Spleen (tissue), 11 donors: Measurements from ENCODE around the gene ASAP2. TPM values are rescaled to one million over a fixed set of nuclear protein-coding genes. Genes with fewer than 3 reads are reported as not detected.

Source experiments
- DNase-seq: peaks from one replicate; pipeline ENCODE4 v3.0.0-alpha.2; 2020
- H3K27ac ChIP-seq, 8 donors: fragments of 200-600 bp; sonication (generic) in 7 of 8; 1 replicate in 4 of 8; 2 replicates in 4 of 8; pipeline versions ENCODE4 v1.5.0 to v1.8.0; 2016 to 2021; ENCODE audit warnings: inconsistent platforms in 4 of 8, mild to moderate bottlenecking in 4 of 8, moderate library complexity in 1 of 8
- H3K27me3 ChIP-seq, 7 donors: fragments of 200-600 bp; sonication (generic) in 6 of 7; replicated peaks in 1 of 7; 1 replicate in 4 of 7; 2 replicates in 3 of 7; pipeline versions ENCODE4 v1.5.0 to v1.8.0; 2016 to 2021; ENCODE audit warnings: inconsistent platforms in 3 of 7, mild to moderate bottlenecking in 1 of 7
- H3K36me3 ChIP-seq, 6 donors: fragments of 200-600 bp; sonication (generic) in 5 of 6; 1 replicate in 4 of 6; 2 replicates in 2 of 6; pipeline versions ENCODE4 v1.5.0 to v1.8.0; 2016 to 2021; ENCODE audit warnings: inconsistent platforms in 2 of 6
- H3K4me1 ChIP-seq, 6 donors: fragments of 200-600 bp; sonication (generic) in 5 of 6; 1 replicate in 3 of 6; 2 replicates in 3 of 6; pipeline versions ENCODE4 v1.5.0 to v1.8.0; 2016 to 2021; ENCODE audit warnings: inconsistent platforms in 3 of 6
- H3K4me3 ChIP-seq, 8 donors: fragments of 200-600 bp; sonication (generic) in 7 of 8; 1 replicate in 4 of 8; 2 replicates in 4 of 8; pipeline versions ENCODE4 v1.5.0 to v1.8.0; 2016 to 2021; ENCODE audit warnings: inconsistent platforms in 4 of 8, mild to moderate bottlenecking in 4 of 8, moderate library complexity in 2 of 8
- H3K9me3 ChIP-seq, 8 donors: fragments of 200-600 bp; sonication (generic) in 7 of 8; 1 replicate in 4 of 8; 2 replicates in 4 of 8; pipeline versions ENCODE4 v1.5.0 to v1.8.0; 2016 to 2021; ENCODE audit warnings: inconsistent platforms in 4 of 8
- POLR2A ChIP-seq, 3 donors: fragments of 450-650 bp; IDR thresholded peaks; one replicate each; pipeline ENCODE4 v1.5.1; 2017; ENCODE audit warnings: antibody characterized with exemption in 3 of 3, mild to moderate bottlenecking in 1 of 3
- POLR2AphosphoS5 ChIP-seq, 3 donors: sonication (generic); formaldehyde crosslinking; IDR thresholded peaks; one replicate each; pipeline ENCODE4 v1.5.1; 2017; ENCODE audit warnings: antibody characterized with exemption in 3 of 3
- WGBS, 5 donors: extraction: QIAGEN DNeasy Blood & Tissue Kit in 3 of 5; methylation state at CpG; one replicate each; pipeline versions ENCODE4 v1.1.5 to v1.1.7; 2013 to 2018; 5-methylcytosine and 5-hydroxymethylcytosine counted together
- intact Hi-C: fragments of 100-400 bp; cut with DNase I; formaldehyde crosslinking; loops from one replicate; pipeline ENCODE4 v1.15.0; 2023; ENCODE audit warnings: low total_unique reads
- polyA plus RNA-seq, 3 donors: library from polyadenylated mRNA; stranded (reverse); fragments of 200-250 nt; gene quantifications; one replicate each; pipeline ENCODE4 v1.2.1, GENCODE V29; 2013
- total RNA-seq, 7 donors: library from RNA; depleted of rRNA in 3 of 7; stranded (reverse); fragments of >200 nt in 3 of 7; fragmentation: NEBNext Ultra II Directional in 4 of 7; extraction: Animal tissue kit (Norgen Biotek cat#: 25700) in 4 of 7; gene quantifications; one replicate each; pipeline versions ENCODE4 v1.1.0 to v1.2.1, GENCODE V29; 2016 to 2021
- TF ChIP-seq, protein P1 (sequence below), 11 experiments: fragments of 200-600 bp in 7 of 11; fragments of 450-650 bp in 4 of 11; sonication (generic) in 4 of 11; IDR thresholded peaks in 8 of 11; conservative IDR thresholded peaks in 3 of 11; 1 replicate in 7 of 11; 2 replicates in 4 of 11; pipeline versions ENCODE4 v1.4.0 to v1.8.0; 2016 to 2021; ENCODE audit warnings: antibody characterized with exemption in 11 of 11, inconsistent platforms in 4 of 11, mild to moderate bottlenecking in 1 of 11
- donor health status: healthy with polysubstance abuse.
- donor health status: DM: no; HTN: no; CAD: no; lungs with moderate emphysema.
- donor health status: DM: no; HTN: no; CAD: no.
- donor health status: Bipolar disorder and iron deficiency.
- donor health status: healthy.
- donor health status: DM: no; HTN: no; CAD: no.
- donor health status: DM: yes; HTN: yes; CAD: no.

The ASAP2 gene
- total and polyA plus RNA-seq, 10 donors: 0.93 to 3.0 (median 2.2) TPM

DNA sequence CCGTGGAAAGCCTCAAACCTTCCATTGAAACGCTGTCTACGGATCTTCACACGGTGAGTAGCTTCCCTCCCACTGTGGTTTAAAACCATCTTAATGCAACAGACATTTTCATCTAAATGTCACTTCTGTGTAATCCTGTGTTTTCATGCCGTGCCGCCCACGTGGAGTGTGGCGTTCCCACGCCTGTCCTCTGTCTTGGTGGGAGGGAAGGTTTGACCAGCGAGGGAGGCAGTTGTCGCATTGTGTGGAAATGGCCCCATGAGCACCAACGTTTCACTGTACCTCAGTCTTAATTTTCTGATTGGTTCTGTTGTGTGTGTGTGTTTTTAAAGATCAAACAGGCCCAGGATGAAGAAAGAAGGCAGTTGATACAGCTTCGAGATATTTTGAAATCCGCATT is 128.1 kb downstream of the ASAP2 start:
- peaks cover 0 to 9% (median 0%) of the 10 kb centered on the region in 7 donors for H3K27me3 ChIP-seq
- no peak overlapping the region for H3K4me3 ChIP-seq
- DNase-seq: no peak
- H3K36me3 ChIP-seq: no peaks in the 10 kb centered on the region
- 90 to 94% (median 92%) methylated on average over 14 of the region's 14 CpGs for WGBS, 5 donors
- no peaks in the 10 kb centered on the region for H3K9me3 ChIP-seq
- peaks cover 0 to 16% (median 5%) of the 10 kb centered on the region in 6 donors for H3K4me1 ChIP-seq
- TF ChIP-seq, protein P1, sequence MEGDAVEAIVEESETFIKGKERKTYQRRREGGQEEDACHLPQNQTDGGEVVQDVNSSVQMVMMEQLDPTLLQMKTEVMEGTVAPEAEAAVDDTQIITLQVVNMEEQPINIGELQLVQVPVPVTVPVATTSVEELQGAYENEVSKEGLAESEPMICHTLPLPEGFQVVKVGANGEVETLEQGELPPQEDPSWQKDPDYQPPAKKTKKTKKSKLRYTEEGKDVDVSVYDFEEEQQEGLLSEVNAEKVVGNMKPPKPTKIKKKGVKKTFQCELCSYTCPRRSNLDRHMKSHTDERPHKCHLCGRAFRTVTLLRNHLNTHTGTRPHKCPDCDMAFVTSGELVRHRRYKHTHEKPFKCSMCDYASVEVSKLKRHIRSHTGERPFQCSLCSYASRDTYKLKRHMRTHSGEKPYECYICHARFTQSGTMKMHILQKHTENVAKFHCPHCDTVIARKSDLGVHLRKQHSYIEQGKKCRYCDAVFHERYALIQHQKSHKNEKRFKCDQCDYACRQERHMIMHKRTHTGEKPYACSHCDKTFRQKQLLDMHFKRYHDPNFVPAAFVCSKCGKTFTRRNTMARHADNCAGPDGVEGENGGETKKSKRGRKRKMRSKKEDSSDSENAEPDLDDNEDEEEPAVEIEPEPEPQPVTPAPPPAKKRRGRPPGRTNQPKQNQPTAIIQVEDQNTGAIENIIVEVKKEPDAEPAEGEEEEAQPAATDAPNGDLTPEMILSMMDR (IDR thresholded peaks at IDR 0.05 in 8 of 11, conservative IDR thresholded peaks at IDR 0.05 in 3 of 11): no peak
- TF ChIP-seq POLR2A (IDR thresholded peaks at IDR 0.05) (no peak), POLR2AphosphoS5 (IDR thresholded peaks at IDR 0.05) (no peak)
- no peak overlapping the region for H3K27ac ChIP-seq
- intact Hi-C loops: no loop called here

DNA sequence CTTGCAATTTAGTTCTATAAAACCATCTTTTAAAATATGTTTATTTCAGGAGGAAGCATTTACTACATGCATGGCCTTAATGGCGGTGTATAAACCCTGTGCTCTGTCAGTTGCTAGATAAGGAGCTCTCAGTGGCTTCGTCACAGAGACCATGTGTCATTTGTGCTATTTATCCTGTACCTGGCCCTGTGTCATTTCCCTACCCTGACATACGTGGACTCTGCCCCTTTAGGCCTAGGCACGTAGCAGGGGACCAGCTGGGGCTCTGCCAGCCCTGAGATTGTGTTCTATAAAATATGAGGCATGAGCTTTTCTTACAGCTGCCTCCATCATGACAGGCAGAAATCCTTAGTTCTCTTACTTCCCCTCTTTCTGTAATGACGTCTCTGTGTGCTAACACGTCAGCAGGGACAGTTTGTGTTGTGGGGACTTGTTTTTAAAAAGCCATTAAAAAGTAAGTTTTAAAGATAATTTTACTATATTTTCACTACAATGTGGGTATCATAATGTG is 128.8 kb downstream of the ASAP2 start:
- no peaks in the 10 kb centered on the region for H3K36me3 ChIP-seq
- no peak for TF ChIP-seq POLR2AphosphoS5 (IDR thresholded peaks at IDR 0.05)
- TF ChIP-seq, protein P1 (IDR thresholded peaks at IDR 0.05 in 8 of 11, conservative IDR thresholded peaks at IDR 0.05 in 3 of 11): no peak
- TF ChIP-seq POLR2A (IDR thresholded peaks at IDR 0.05): no peak
- H3K27ac ChIP-seq: no peak overlapping the region
- peaks cover 0 to 10% (median 5%) of the 10 kb centered on the region in 6 donors for H3K4me1 ChIP-seq
- 62 to 85% (median 72%) methylated on average over 6 of the region's 6 CpGs for WGBS, 5 donors
- no peaks in the 10 kb centered on the region for H3K9me3 ChIP-seq
- DNase-seq: no peak
- H3K27me3 ChIP-seq: peaks cover 0 to 9% (median 0%) of the 10 kb centered on the region in 7 donors
- no peak overlapping the region for H3K4me3 ChIP-seq
- intact Hi-C loops: no loop called here

DNA sequence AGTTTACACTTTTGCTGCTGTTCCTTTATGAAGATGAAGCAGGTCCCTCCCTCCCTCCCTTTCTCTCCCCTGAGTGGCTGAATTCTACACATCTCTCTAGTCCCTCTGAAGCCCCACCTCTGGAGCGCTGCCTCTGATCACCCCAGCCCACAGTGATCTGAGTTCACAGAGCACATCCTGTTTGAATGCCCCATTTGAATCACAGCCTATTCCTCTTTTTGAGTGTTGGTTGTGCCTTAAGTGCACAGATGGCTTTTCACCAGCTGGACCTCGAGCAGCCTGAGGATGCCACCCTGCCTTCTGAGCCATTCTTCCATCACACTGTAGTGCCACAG is 129.6 kb downstream of the ASAP2 start:
- Histone ChIP-seq H3K9me3 (no peaks in the 10 kb centered on the region), H3K4me3 (no peak overlapping the region), H3K36me3 (no peaks in the 10 kb centered on the region), H3K4me1 (peaks cover 0 to 2% (median under 1%) of the 10 kb centered on the region in 6 donors), H3K27ac (no peak overlapping the region), H3K27me3 (peaks cover 0 to 9% (median 0%) of the 10 kb centered on the region in 7 donors)
- no peak for DNase-seq
- TF ChIP-seq POLR2AphosphoS5 (IDR thresholded peaks at IDR 0.05) (no peak), POLR2A (IDR thresholded peaks at IDR 0.05) (no peak)
- TF ChIP-seq, protein P1 (IDR thresholded peaks at IDR 0.05 in 8 of 11, conservative IDR thresholded peaks at IDR 0.05 in 3 of 11): no peak
- intact Hi-C loops: no loop called here
- WGBS, 5 donors: 20 to 47% (median 38%) methylated on average over 2 of the region's 2 CpGs

DNA sequence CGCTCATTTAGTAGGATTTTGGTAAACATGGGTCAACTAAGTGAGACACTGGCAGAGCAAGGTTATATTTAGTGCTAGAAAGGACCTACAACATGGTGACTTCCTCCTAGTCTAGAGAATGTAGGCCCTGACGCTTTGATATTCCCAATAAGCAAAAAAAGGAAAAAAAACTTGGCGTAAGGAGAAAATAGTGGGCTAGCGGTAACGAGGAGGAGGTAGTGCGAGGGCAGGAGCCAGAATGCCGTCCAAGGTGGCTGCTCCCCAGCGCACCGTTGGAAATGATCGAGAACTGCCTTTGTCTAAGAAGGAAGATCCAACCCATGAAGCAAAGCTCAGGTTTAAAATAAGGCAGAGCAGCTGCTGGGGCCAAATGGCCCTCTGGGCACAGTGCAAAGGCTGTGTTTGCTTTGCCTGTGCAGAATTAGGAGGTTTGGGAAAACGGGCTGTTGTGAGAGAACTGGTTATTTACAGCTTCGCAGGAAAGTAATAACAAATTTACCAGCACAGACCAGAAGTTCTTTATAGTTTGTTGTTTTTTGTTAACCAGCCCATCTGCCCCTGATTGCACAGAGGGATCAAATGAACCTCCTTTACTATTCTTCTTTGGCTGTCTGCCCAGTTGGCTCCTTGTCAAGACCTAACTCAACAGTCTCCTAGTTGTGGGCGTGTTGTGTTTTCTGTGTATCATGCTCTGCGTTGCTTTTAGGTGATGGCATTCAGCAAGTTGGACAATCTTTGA is 130.1 kb downstream of the ASAP2 start:
- Histone ChIP-seq H3K27ac (no peak overlapping the region), H3K9me3 (no peaks in the 10 kb centered on the region), H3K4me3 (no peak overlapping the region), H3K36me3 (no peaks in the 10 kb centered on the region), H3K27me3 (peaks cover 0 to 9% (median 0%) of the 10 kb centered on the region in 7 donors), H3K4me1 (no peaks in the 10 kb centered on the region)
- TF ChIP-seq POLR2A (IDR thresholded peaks at IDR 0.05): no peak
- TF ChIP-seq, protein P1 (IDR thresholded peaks at IDR 0.05 in 8 of 11, conservative IDR thresholded peaks at IDR 0.05 in 3 of 11): no peak
- TF ChIP-seq POLR2AphosphoS5 (IDR thresholded peaks at IDR 0.05): no peak
- WGBS, 5 donors: 88 to 92% (median 89%) methylated on average over 14 of the region's 14 CpGs
- no peak for DNase-seq
- intact Hi-C loops: no loop called here
